ENCODE measurements around the gene PIGX. TPM values are rescaled to one million over a fixed set of nuclear protein-coding genes. Genes with fewer than 3 reads are reported as not detected.

PIGX gene
- 24.9 and 33.5 TPM in 2 replicates for total RNA-seq

GRCh38 chr3:196711838-196712513 is at the start of gene PIGX, which contains the start of gene CEP19:
Gene PIGX, plus strand, starts transcription at chr3:196712377.
Gene CEP19, minus strand, starts transcription at chr3:196712250. Its CDS starts 3,593 bp downstream, at chr3:196708657.

GRCh38 chr3:196739671-196740480 is 27.7 kb downstream of the PIGX start, which contains the start of gene PAK2:
Gene PAK2, plus strand, starts transcription at chr3:196739857. Its CDS starts 42,790 bp downstream, at chr3:196782647.

Other genes starting within 250 kb of the PIGX start
- gene RNF168, start 208.6 kb upstream of the PIGX start, total RNA-seq: 12.0 and 24.1 TPM in 2 replicates
- not detected in 2 replicates for gene SMCO1, start 197.0 kb upstream of the PIGX start, total RNA-seq
- gene WDR53, start 143.8 kb upstream of the PIGX start, total RNA-seq: 11.9 and 17.1 TPM in 2 replicates
- gene FBXO45, start 143.7 kb upstream of the PIGX start, total RNA-seq: 27.3 and 47.2 TPM in 2 replicates
- gene NRROS, start 72.7 kb upstream of the PIGX start, total RNA-seq: 0.07 TPM in 1 of 2 replicates, not detected in the other
- gene CEP19, start 127 bp upstream of the PIGX start, total RNA-seq: 1.4 and 2.6 TPM in 2 replicates
- 40.7 and 136 TPM in 2 replicates for gene PAK2, start 27.5 kb downstream of the PIGX start, total RNA-seq
- 42.7 and 56.4 TPM in 2 replicates for gene SENP5, start 155.5 kb downstream of the PIGX start, total RNA-seq
- 91.8 and 91.9 TPM in 2 replicates for gene NCBP2, start 230.2 kb downstream of the PIGX start, total RNA-seq